ENCODE results near the gene PSMG4.
"Not testable (repeated sequence)": the region's sequence is repeated elsewhere in the genome, so short reads cannot be mapped to it uniquely, and the experiment has no call there.

The PSMG4 gene

DNA sequence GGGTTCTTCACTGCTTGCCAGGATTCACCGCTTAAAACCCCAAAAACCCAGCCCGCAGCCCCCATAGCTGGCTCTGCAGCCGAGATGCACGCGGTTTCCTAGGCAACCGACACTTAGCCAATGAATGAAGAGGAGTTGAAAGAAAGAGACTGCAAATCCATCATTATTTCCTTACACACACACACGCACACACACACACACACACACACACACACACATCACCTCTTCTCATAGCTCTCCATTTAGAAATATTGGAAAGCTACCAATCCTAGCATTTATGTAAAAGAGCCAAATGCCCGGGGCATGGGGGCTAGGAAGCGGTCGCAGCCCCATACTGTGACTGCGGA, 27.9 kb upstream of the PSMG4 start:
- peak; percentile 54 for DNase-seq

DNA sequence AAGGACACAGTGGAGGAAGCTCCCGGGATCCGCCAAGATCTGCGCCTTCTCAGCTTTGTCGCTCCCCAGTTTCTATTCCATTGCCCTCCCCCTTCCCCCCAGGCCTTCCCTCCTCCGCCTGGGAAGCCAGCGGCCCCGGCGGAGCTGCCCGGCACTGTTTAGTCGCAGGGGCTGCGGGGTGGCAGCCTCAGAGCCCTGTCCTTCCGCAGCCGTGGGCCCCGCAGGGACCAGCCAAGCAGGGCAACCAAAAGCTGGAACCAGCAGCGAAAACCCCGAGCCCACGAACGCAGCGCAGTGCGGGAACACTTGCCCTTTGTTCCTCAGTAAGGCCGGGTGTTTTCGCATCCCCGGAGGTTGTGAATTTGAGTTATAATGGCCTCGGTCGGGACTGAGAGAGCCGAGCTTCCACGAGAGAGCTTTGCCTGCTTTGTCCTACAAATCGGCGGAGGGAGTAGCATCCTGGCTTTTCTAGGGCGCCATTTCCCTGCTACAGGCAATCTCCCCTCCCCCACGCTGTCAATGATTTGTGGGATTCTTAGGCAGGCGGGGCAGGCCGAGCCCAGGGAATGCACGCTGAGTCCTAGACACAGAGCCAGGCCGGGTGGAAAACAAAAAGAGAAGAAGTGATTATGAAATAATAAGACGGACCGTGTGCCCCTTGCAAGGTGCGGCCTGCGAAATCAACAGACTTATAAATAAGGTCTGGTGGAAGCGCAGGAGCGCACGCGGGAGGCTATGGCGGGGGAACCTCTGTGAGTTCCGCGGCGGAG, 27.3 kb upstream of the PSMG4 start:
- DNase-seq: peak; percentile 64

GRCh38 chr6:3232017-3232945, 26.5 kb upstream of the PSMG4 start:
- DNase-seq: no peak

DNA sequence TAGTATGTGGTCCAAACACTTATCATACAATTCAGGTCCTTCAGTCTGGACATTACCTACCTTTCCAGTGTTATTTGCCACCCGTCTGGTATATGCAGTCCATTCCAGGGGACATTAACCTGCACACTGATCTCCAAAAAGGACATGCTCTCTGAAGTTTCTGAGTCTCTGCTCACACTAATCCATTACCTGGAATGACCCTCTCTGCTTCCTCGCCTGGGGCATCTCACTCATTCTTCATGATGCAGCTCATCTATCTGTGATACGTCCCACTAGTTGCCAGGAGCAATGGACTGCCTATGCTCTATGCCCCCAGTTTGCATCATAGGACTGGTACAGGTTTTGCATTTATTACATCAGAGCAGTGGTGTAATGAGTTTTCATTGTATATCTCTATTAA, 25.4 kb upstream of the PSMG4 start:
- DNase-seq: no peak

- no peak for DNase-seq
Measured at GRCh38 chr6:3233904-3234303, 24.8 kb upstream of the PSMG4 start.

GRCh38 chr6:3235486-3235885, 23.3 kb upstream of the PSMG4 start:
- DNase-seq: no peak

- DNase-seq: no peak
Measured at GRCh38 chr6:3236005-3236404, 22.7 kb upstream of the PSMG4 start.

DNA sequence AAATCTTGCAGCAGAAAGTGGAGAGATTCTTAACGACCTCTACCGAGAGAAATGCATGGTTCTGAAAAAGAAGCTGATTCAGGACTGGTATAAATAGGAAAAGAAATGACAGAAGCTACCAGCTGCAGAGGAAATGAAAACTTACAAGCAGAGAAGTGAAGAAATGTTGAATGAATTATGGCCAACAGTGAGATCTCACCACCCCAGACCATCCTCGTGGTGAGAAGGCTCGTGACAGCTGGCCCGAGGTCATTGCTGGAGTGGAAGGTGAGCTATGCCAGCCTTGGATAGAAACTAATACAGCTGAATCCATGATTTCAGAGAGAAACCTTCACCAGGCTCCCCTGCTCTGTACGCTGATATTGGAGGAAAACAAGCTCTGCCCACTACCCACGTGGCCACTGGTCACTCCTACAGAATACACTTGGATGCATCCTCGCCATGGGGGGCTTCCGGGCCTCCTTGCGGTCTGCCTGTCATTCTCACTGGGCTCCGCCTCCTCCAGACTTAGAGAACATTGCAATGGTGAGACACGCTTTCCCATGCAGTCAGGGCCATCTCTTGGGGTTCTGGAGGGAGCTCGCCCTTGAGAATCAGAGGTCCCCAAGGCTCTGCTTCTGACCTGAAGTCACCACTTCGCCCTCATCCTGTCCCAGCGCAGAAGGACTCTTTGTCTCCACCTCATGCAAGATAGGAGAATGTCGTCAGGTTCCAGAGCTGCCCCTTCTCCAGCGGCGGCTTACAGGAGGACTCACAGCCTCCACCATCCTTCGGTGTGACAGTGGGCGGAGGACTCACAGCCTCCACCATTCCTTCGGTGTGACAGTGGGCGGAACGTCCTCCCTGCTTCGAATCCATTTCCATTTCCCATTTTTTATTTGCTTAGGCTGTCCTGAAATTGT, 20.7 kb upstream of the PSMG4 start:
- no peak for DNase-seq

DNA sequence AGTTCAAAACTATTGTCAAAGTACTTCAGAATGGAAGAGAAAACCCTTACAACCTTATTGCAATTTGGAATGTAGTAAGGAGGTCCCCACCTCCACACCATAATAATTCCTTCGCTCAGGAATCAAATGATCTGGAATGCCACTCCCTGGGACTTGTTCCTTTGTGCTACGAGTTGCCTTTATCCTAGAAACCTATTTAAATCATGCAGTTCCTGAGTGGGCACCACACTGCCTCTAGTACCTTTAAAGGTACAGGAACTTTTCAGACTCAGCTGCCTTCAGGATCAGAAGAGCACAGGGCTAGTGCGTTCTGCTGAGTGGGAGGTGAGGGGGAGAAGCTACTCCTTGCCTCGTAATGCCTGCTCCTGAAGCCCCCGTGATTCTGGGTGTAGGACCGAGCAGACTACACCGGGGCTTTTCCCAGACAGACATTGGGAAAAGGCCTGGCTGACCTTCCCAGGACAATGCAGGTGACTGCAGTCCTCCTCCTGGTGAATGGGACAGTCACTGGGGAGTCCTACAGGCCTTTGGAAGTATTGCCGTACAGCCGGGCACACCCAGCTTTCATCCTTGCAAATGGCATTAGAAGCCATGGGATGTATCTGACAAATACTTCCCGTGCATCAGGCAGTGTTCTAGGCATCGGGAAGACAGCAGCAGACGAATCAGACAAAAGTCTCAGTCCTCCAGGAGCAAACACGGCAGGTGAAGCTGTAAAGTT, 19.5 kb upstream of the PSMG4 start:
- DNase-seq: no peak

DNA sequence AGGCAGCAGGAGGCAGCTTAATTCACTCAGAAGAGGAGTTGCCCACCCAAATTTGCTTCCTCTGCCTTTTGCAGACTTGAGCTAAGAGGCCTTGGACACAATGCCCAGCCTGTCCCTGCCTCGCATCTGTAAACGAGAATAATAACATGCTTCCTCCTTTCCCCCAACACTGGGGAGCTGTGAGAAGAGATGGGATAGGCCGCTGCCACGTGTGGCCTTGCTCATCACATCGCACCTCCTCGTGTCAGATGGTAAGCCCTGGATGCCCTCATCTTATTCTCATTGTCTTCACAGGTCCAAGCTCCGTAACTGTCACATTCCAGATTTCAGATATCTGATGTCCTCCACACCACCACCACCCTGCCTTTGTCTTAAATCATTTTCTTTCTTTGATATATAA, 18.2 kb upstream of the PSMG4 start:
- no peak for DNase-seq

GRCh38 chr6:3241745-3242144, 17.0 kb upstream of the PSMG4 start:
- DNase-seq: not testable (repeated sequence)

DNA sequence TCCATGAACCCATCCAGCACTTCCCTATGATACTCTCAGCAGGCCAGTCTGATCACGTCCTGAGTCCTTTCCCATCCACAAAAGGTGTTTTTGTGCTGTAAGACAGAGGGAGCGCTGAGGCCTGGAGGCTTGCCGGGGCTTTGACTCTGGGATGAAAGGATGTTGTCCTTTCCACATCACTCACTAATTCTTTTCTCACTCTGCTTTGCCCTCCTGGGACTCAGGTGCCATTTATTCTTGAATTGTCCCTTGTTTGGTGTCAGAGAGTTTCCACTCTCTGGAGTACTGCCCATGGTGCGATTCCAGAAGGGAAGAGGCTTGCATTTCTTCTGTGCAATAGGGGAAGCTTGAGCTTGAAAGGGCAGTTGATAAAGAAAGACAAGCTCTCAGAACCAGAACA, 16.0 kb upstream of the PSMG4 start:
- no peak for DNase-seq

GRCh38 chr6:3244003-3244831, 14.5 kb upstream of the PSMG4 start:
- DNase-seq: no peak

GRCh38 chr6:3244832-3245161, 13.9 kb upstream of the PSMG4 start:
- DNase-seq: not testable (repeated sequence)

- DNase-seq: no peak
Measured at GRCh38 chr6:3245216-3245615, 13.5 kb upstream of the PSMG4 start.

- DNase-seq: no peak
Measured at GRCh38 chr6:3247255-3248146, 11.2 kb upstream of the PSMG4 start.

- DNase-seq: no peak
Measured at GRCh38 chr6:3249821-3250220, 8.9 kb upstream of the PSMG4 start.

DNA sequence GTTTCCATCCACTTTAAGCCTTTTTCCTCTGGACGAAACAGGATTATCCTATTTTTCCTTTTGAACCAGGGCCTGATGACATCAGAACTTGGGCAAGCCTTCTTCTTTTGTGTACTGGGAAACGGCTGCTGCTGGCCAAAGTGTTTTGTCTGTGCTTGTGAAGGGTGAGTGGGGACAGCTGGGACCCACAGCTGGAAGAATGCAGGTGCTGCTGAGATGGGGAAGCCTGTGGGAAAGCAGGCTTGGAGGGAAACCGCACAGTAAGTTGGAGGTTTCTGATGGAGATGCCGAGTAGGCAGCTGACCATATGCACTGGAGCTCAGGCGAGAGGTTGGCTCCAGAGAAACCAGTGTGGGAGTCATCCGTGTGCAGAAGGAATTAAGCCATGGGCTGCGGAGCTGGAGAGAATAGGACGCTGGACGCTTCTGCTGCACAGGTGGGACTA, 8.5 kb upstream of the PSMG4 start:
- DNase-seq: no peak

- no peak for DNase-seq
Measured at GRCh38 chr6:3251462-3252314, 7.1 kb upstream of the PSMG4 start.

DNA sequence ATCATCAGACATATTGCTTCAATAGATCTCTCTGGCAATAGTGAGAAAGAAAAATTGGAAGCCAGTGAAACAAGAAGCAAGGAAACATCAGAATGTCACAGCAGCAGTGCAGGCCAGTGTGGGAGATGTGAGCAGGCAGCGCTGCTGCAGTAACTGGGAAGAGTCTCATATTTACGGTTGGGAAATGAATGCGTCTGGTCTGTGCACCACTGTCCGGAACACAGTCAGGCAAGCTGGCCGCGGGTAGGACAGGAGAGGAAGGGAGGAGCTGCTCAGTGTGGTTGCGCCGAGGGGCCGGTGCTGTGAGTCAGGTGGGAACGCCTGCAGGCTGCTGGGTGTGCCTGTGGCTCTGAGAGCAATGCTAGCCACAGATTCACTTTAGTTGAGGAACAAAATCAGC, 6.4 kb upstream of the PSMG4 start:
- no peak for DNase-seq
